HepG2 (cell line): ENCODE data around the gene LYZL1. TPM values are rescaled to one million over a fixed set of nuclear protein-coding genes. Genes with fewer than 3 reads are reported as not detected.

Experiments
- ATAC-seq: fragments of 200-7000 bp; cut with Tn5 transposase; 3 replicates; pipeline ENCODE4 v1.9.1; 2020; ENCODE audit warnings: mild to moderate bottlenecking, moderate library complexity
- BruUV-seq: library from RNA; stranded (reverse); fragments of 400-500 nt; replicated peaks from 2 replicates; lab custom pipeline; 2021; lab: Mats Ljungman, UMichigan
- CTCF ChIA-PET: fragments of 300-600 bp; formaldehyde crosslinking; extraction: SDS; loops from one replicate; lab custom pipeline; 2021; ENCODE audit warnings: low total read pairs, inconsistent platforms, low intra/inter-chr PET ratio; lab: Yijun Ruan, JAX
- POLR2A ChIA-PET: fragments of 350-600 bp; sonication (Branson Sonifier 250); formaldehyde crosslinking; loops from one replicate; lab custom pipeline; 2020; ENCODE audit warnings: antibody characterized with exemption, inconsistent platforms; lab: Yijun Ruan, JAX
- DNase-seq: peaks from one replicate; pipeline ENCODE4 v3.0.0-alpha.2; 2015; ENCODE audit warnings: low spot score
- FAIRE-seq: peaks from 3 replicates; lab custom pipeline; 2011; peaks lifted over from hg19 to GRCh38; lab: Jason Lieb, UNC
- H2AFZ ChIP-seq: one replicate; pipeline ENCODE4 v1.6.1; 2011; ENCODE audit warnings: low read length, inconsistent platforms
- H3K27ac ChIP-seq: fragments of 300-600 bp; 3 replicates; pipeline ENCODE4 v1.8.0; 2011; ENCODE audit warnings: mixed run types, mild to moderate bottlenecking, mixed read lengths, low read length, inconsistent platforms; ENCODE audit not compliant: insufficient read depth; ENCODE audit errors: extremely low read length
- H3K27me3 ChIP-seq, 2 experiments: fragments of 200-600 bp in 1 of 2; 2 replicates in 1 of 2; 3 replicates in 1 of 2; pipeline versions ENCODE4 v1.6.0 to v1.8.0; 2011; ENCODE audit warnings: low read length in 2 of 2, mild to moderate bottlenecking in 2 of 2, moderate library complexity in 2 of 2, inconsistent platforms in 1 of 2; ENCODE audit not compliant: insufficient read depth in 2 of 2, control insufficient read depth in 1 of 2
- H3K36me3 ChIP-seq, 2 experiments: fragments of 200-600 bp in 1 of 2; replicated peaks in 1 of 2; 2 replicates in 1 of 2; 3 replicates in 1 of 2; pipeline versions ENCODE4 v1.5.1 to v1.8.0; 2011; ENCODE audit warnings: low read length in 2 of 2, inconsistent platforms in 1 of 2; ENCODE audit not compliant: insufficient read depth in 2 of 2, control insufficient read depth in 1 of 2
- H3K4me1 ChIP-seq: 2 replicates; pipeline ENCODE4 v1.5.1; 2012; ENCODE audit warnings: low read length, inconsistent platforms; ENCODE audit not compliant: insufficient read depth
- H3K4me2 ChIP-seq: 2 replicates; pipeline ENCODE4 v1.6.0; 2011; ENCODE audit warnings: low read depth, low read length, inconsistent platforms
- H3K4me3 ChIP-seq, 3 experiments: fragments of 200-600 bp in 1 of 3; sonication (generic), shearing (Covaris generic) in 1 of 3; replicated peaks in 1 of 3; 2 replicates each; pipeline ENCODE4 v1.5.1; 2011 to 2016; ENCODE audit warnings: low read length in 3 of 3, inconsistent platforms in 2 of 3, low read depth in 2 of 3, mild to moderate bottlenecking in 2 of 3, control low read depth in 1 of 3, mixed read lengths in 1 of 3; ENCODE audit not compliant: insufficient read depth in 1 of 3
- H3K79me2 ChIP-seq: one replicate; pipeline ENCODE4 v1.6.1; 2011; ENCODE audit warnings: low read length, inconsistent platforms; ENCODE audit not compliant: insufficient read depth
- H3K9ac ChIP-seq: 2 replicates; pipeline ENCODE4 v1.6.0; 2011; ENCODE audit warnings: mild to moderate bottlenecking, low read depth, low read length, inconsistent platforms; ENCODE audit not compliant: insufficient read depth
- H3K9me3 ChIP-seq: 2 replicates; pipeline ENCODE4 v1.5.1; 2012; ENCODE audit warnings: mild to moderate bottlenecking, low read length
- H4K20me1 ChIP-seq: 2 replicates; pipeline ENCODE4 v1.6.0; 2011; ENCODE audit warnings: inconsistent platforms, mild to moderate bottlenecking, low read length, moderate library complexity; ENCODE audit not compliant: insufficient read depth
- MLX ChIP-seq: IDR thresholded peaks from 2 replicates; pipeline ENCODE4 v1.6.1; 2016
- NFYC ChIP-seq: IDR thresholded peaks from 2 replicates; pipeline ENCODE4 v1.6.1; 2016; ENCODE audit warnings: missing genetic modification reagents, missing compliant biosample characterization
- NR2F1 ChIP-seq, 2 experiments: fragments of 450-650 bp in 1 of 2; formaldehyde crosslinking in 1 of 2; IDR thresholded peaks; 2 replicates each; pipeline versions ENCODE4 v1.5.0 to v1.6.1; 2016 to 2020; ENCODE audit warnings: mild to moderate bottlenecking in 1 of 2, missing compliant biosample characterization in 1 of 2, missing genetic modification reagents in 1 of 2, moderate library complexity in 1 of 2
- TBX3 ChIP-seq: fragments of 450-650 bp; IDR thresholded peaks from 2 replicates; pipeline ENCODE4 v1.6.1; 2017; ENCODE audit warnings: antibody characterized with exemption, mild to moderate bottlenecking, inconsistent platforms, borderline replicate concordance
- ZBTB21 ChIP-seq: sonication (generic); formaldehyde crosslinking; IDR thresholded peaks from 2 replicates; pipeline ENCODE4 v1.4.0; 2020; ENCODE audit warnings: missing genetic modification reagents
- ZKSCAN5 ChIP-seq: sonication (generic); formaldehyde crosslinking; IDR thresholded peaks from 2 replicates; pipeline ENCODE4 v1.5.1; 2020; ENCODE audit warnings: mild to moderate bottlenecking, missing genetic modification reagents
- ZMYM3 ChIP-seq: sonication (generic); formaldehyde crosslinking; IDR thresholded peaks from 2 replicates; pipeline ENCODE4 v1.5.1; 2020; ENCODE audit warnings: mild to moderate bottlenecking, missing genetic modification reagents
- ZNF142 ChIP-seq: sonication (generic); formaldehyde crosslinking; IDR thresholded peaks from 2 replicates; pipeline ENCODE4 v1.4.0; 2020; ENCODE audit warnings: missing genetic modification reagents
- ZNF451 ChIP-seq: sonication (generic); formaldehyde crosslinking; IDR thresholded peaks from 2 replicates; pipeline ENCODE4 v1.5.0; 2020; ENCODE audit warnings: mild to moderate bottlenecking, missing genetic modification reagents
- ZNF558 ChIP-seq: sonication (generic); formaldehyde crosslinking; IDR thresholded peaks from 2 replicates; pipeline ENCODE4 v1.9.0; 2022; ENCODE audit warnings: mild to moderate bottlenecking, missing genetic modification reagents, borderline replicate concordance
- ZNF577 ChIP-seq: sonication (generic); formaldehyde crosslinking; IDR thresholded peaks from 2 replicates; pipeline ENCODE4 v1.4.0; 2020; ENCODE audit warnings: mild to moderate bottlenecking, low read depth, missing genetic modification reagents, borderline replicate concordance
- ZNF580 ChIP-seq: IDR thresholded peaks from 2 replicates; pipeline ENCODE4 v1.6.1; 2016; ENCODE audit warnings: low read depth, borderline replicate concordance
- WGBS: methylation state at CpG from one replicate; pipeline ENCODE4 v1.1.6; 2017; ENCODE audit warnings: low lambda C conversion rate; 5-methylcytosine and 5-hydroxymethylcytosine counted together
- in situ Hi-C: cut with HindIII; loops from 2 replicates; pipeline ENCODE4 v1.10.0; 2017; ENCODE audit warnings: low pct_unique_long_range_greater_than_20kb; ENCODE audit not compliant: extremely low pct_ligation_motif_present
- intact Hi-C: fragments of 100-400 bp; cut with micrococcal nuclease; formaldehyde crosslinking; loops from one replicate; pipeline ENCODE4 v1.10.0; 2022; ENCODE audit not compliant: unreplicated experiment
- polyA plus RNA-seq, 8 experiments: library from polyadenylated mRNA; depleted of rRNA in 3 of 8; stranded (reverse) in 7 of 8; unstranded in 1 of 8; fragments of >200 nt; fragmentation: Illumina TruSeq in 4 of 8; extraction: Trizol in 4 of 8; gene quantifications; 2 replicates each; pipeline versions ENCODE4 v1.2.1 to v1.2.3, GENCODE V29; 2011 to 2016; ENCODE audit warnings: low read depth in 4 of 8, missing spikeins in 1 of 8, mixed read lengths in 1 of 8; ENCODE audit not compliant: insufficient read depth in 1 of 8
- total RNA-seq, 5 experiments: library from RNA; depleted of rRNA; stranded (reverse); fragments of >200 nt; fragmentation: Illumina TruSeq; extraction: Trizol; gene quantifications; 2 replicates each; pipeline ENCODE4 v1.2.3, GENCODE V29; 2016; ENCODE audit warnings: low read depth in 1 of 5

The LYZL1 gene
- total and polyA plus RNA-seq, 2 of the 13 experiments (the other 11 are each of a cell fraction or from before 2014, with no cell fraction given): not detected

GRCh38 chr10:29356931-29357330 is 68.1 kb downstream of the LYZL1 start:
- H3K9ac ChIP-seq: no peak overlapping the region
- no peak for FAIRE-seq
- CTCF ChIA-PET: no interaction called here

GRCh38 chr10:29358010-29358616 is 69.2 kb downstream of the LYZL1 start:
- Histone ChIP-seq H3K4me3 (no peak overlapping the region), H3K9ac (no peak overlapping the region), H3K79me2 (no peaks in the 10 kb centered on the region), H2AFZ (no peak overlapping the region), H4K20me1 (no peaks in the 10 kb centered on the region), H3K4me1 (peaks cover 64% of the 10 kb centered on the region), H3K27ac (no peak overlapping the region), H3K9me3 (no peaks in the 10 kb centered on the region), H3K27me3 (no peaks in the 10 kb centered on the region), H3K36me3 (no peaks in the 10 kb centered on the region), H3K4me2 (no peak overlapping the region)
- ChIA-PET POLR2A (interaction anchor here (1.5 to 1.6 kb wide), 2 partner anchors 39 to 54 kb away, joined by 3 read pairs; no protein-coding TSS in a partner anchor), CTCF (no interaction called here)
- intact Hi-C loops: no loop called here
- BruUV-seq: no TSS peak
- WGBS: 96% methylated on average over 12 of the region's 12 CpGs
- DNase-seq: no peak
- in situ Hi-C loops: no loop called here
- ATAC-seq: no peak
- FAIRE-seq: no peak
- TF ChIP-seq ZNF577 (CRISPR knock-in tag) (no peak), MLX (CRISPR knock-in tag) (no peak), ZKSCAN5 (CRISPR knock-in tag) (no peak), NFYC (CRISPR knock-in tag) (no peak), NR2F1 (CRISPR knock-in tag; IDR thresholded peaks at IDR 0.05) (no peak), ZBTB21 (CRISPR knock-in tag) (no peak), ZNF558 (CRISPR knock-in tag) (no peak), ZNF451 (no peak), ZNF142 (CRISPR knock-in tag) (no peak)

More at GRCh38 chr10:29356931-29357330, 68.1 kb downstream of the LYZL1 start:
- H2AFZ ChIP-seq: no peak overlapping the region
- peak; percentile 49 for DNase-seq
- H3K4me1 ChIP-seq: peaks cover 76% of the 10 kb centered on the region
- no peak overlapping the region for H3K27ac ChIP-seq
- in situ Hi-C loops (no loop called here), intact Hi-C loops (no loop called here)
- ATAC-seq: peak; percentile 41; the same call in 2 of the 3 replicates
- no peak for TF ChIP-seq ZNF580
- 0 out of 2 replicates have a peak, but pooled peaks have one; percentile 2 for TF ChIP-seq ZMYM3 (CRISPR knock-in tag)
- no peak for TF ChIP-seq TBX3
- no TSS peak for BruUV-seq
- no peak overlapping the region for H3K4me2 ChIP-seq
- no peaks in the 10 kb centered on the region for H4K20me1 ChIP-seq
- H3K36me3 ChIP-seq: no peaks in the 10 kb centered on the region
- WGBS: 100% methylated on average over 2 of the region's 2 CpGs
- no peaks in the 10 kb centered on the region for H3K27me3 ChIP-seq
- H3K9me3 ChIP-seq: no peaks in the 10 kb centered on the region
- POLR2A ChIA-PET: interaction anchor here (0.6 to 1.6 kb wide), 2 partner anchors 37 to 38 kb away, joined by 3 read pairs; no protein-coding TSS in a partner anchor
- no peak overlapping the region for H3K4me3 ChIP-seq
- no peaks in the 10 kb centered on the region for H3K79me2 ChIP-seq
